GM21526 (cell line): ENCODE measurements around the gene PUM1.
"Not testable (repeated sequence)": the region's sequence is repeated elsewhere in the genome, so short reads cannot be mapped to it uniquely, and the experiment has no call there.

ENCODE experiments used
- ATAC-seq: cut with Tn5 transposase; IDR thresholded peaks from one replicate; pipeline ENCODE4 v1.9.1; 2021; ENCODE audit warnings: moderate library complexity; ENCODE audit not compliant: unreplicated experiment, low FRiP score

The PUM1 gene

DNA sequence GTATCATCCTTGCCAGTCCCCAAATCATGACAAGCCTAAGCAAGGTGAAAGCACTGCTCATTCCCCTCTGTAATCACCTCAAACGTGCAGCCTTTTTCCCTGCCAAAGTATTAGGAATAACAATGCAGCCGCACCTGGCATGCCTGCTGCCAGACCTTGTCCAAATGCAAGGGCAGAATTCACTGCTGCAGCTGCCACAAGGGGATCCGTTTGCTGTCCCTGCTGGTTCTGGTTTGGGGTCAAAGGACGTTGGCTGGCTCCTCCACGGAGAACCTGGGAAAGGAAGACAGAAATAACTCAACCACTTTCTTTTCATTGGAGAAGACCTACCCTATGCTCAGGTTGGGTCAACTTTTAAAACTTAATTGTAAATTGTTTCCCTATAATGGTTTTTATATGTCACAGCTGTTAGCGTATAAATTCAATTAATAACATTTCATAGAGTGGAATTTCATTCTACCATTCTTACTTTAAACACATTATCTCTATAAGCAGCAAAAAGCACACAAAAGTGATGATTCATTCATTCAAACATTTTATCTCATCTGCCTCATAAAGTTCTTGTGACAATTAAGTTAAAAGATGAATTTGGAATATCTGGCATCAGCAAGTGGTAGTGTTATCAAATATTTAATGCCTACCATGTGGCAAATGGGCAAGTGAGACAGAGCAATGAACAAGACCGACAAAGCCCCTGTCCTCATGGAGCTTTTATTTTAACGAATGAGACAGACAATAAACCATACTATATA lies 97.1 kb downstream of the PUM1 start:
- ATAC-seq = no peak

DNA sequence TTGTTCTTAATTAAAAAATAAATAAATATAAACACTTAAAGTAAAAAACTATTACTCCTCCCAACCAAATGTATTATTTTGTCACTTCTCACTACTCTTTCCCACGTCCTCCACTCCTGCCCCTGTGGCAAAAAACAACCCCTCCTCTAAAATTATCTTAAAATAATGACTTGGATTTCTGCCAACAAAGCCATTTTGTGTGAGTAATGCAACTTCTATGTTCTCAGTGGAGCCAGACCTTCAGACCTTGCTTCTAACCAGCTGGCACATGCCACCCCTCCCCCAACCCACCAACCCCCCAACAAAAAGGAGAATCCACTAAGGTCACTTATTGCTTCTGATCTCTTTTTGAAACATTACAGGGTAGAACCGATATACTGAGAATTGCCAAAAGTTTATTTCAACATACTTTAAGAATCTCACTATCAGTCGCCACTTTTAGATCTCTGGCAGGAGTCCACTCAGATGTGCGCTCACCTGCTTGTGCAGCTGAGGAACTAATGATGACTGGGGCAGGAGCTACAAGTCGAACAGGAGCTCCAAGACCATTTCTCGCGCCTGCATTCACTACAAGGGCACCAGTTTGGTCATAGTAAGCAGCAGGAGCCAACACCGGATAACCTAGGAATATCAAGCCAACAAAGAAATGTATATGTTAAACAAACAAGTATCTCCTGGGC lies 98.7 kb downstream of the PUM1 start:
- ATAC-seq = no peak

DNA sequence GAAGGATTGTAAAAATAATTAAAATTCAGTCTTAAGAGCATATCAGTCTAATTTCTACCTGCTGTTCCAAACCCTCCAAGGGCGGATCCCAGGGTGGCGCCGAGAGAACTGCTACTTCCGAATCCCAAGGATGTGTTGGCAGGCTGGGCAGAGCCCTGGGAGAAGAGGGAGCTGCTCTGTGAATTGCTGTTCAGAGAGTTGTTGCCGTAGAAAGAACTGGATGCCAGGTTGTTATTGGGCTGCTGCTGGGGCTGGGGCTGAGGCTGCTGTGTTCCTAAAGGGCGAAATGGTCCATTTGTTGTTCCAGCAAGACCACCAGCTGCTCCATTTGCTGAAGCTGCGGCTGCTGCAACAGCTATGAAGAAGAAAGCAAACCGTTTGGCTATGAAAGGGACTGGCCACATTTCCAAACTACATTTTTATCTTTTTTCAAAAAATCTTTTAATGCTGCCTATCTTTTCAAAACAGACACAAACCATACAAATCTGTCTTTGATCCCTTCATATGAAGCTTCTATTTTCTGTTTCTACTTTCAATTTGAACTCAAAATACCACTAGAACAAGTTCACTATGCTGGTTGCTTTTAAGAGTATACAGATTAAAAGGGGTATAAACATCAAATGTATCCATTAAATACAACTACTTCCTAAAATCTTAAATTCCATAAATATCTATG lies 99.5 kb downstream of the PUM1 start:
- ATAC-seq = no peak

DNA sequence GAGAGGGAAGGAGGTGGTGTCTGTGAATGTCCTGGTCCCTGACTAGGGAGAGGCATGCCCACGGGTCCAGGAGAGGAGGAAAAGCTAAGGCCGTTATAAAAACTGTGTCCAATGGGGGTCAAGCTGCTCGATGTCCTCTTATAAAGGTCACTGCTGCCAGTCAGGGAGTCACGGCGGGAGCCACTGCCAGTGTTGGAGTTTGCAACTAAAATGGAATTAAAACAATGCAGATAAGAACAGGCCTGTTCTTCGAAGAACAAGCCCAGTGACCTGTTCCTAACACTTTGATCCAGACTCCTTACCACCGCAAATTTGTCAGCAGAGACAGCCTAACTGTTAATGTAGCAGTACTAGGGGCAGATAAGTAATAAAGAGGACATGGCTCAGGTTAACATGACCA lies 100.8 kb downstream of the PUM1 start:
- ATAC-seq = no peak

DNA sequence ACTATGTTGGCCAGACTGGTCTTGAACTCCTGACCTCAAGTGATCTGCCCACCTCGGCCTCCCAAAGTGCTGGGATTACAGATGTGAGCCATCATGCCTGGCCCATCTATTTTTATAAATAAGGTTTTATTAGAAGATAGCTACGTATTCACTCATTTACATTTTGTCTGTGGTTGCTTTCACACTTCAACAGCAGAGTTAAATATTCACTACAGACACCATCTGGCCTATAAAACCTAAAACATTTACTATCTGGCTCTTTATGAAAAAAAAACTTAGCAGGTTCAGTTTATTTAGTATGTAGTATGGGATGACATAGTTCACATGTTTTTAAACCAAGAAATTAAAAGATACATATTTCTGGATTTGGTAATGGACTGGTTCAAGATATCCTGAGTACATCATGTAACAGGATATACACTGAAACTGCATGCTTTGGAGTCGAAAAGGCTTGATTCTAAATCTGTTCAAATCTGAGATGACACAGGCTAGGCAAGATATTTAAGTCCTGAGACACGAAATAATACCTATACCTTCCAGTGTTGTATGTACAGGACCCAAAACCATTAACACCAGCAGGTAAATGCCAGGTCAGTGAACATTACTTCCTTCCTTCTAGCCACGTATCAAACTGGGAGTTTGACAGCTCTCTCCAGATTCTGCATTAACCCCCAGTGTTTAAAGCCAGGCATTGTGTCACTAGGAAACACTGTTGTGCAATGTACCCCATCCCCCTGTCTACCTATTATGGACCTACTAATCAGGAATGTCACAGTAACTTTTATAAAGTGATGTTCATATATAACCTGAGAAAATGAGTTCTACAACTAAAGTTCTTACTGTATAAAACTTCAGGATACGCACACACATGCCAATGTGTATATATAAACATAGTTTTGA lies 102.7 kb downstream of the PUM1 start:
- ATAC-seq = no peak

GRCh38 chr1:30957560-30958222 lies 107.8 kb downstream of the PUM1 start:
- ATAC-seq = no peak

DNA sequence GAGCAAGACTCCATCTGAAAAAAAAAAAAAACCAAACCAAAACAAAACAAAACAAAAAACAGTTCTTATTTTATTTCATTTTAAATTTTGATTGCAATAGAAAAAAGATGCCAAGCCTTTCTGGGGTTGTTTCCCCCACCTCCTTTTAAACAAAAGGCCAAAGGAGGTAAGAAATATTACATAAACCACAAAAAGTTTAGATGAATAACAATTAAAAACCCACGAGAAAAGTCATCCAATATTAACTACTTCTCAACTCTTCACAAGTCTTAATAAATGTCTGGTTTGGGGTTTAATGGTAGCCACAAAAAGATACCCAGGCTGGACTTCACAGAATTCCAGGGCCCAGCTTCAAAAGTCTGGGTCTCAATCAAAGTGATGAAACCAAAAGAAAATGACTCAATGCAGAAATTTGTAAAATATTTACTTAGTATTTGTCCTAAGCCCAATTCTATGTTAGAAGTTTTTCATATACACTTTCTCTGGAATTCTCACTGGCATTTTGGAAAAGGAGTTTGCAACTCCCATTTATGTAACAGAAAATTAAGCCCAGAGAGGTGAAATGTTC lies 110.0 kb downstream of the PUM1 start:
- no peak for ATAC-seq

DNA sequence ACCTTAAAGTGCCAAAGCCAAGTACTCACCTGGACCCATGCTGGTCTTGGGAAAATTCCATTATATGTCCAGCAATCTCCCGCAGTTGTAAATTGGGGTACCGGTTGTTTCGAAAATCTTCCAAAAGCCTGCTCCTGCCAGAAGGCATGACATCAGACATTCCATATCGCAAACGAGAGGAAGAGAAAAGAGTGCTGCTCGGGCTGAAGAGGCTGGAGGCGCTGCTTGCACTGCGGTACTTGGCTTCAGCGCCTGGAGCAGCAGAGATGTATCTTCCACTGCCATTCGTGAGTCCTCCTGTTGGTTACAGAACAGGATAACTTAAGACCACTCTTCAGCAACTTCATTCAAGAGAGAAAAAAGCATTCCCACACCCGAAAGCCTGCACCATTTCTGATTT lies 111.8 kb downstream of the PUM1 start:
- no peak for ATAC-seq

DNA sequence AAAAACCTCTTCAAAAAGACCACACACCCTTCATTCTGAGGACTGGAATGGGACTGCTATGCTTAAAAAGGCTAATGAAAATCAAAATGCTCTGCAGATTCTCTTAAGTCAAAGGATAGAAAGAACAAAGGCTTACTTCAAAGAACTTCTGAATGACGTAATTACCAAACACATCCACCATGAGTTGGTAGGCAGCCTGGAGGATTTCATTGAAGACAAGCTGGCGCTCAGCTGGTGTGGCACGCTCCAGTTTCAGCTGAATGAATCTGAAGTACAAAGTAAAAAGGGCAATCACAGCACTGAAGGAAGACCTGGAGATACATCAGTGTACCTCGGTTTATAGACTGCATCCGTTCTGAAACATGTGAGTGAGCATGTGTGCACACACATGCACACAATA lies 113.4 kb downstream of the PUM1 start:
- ATAC-seq = no peak

DNA sequence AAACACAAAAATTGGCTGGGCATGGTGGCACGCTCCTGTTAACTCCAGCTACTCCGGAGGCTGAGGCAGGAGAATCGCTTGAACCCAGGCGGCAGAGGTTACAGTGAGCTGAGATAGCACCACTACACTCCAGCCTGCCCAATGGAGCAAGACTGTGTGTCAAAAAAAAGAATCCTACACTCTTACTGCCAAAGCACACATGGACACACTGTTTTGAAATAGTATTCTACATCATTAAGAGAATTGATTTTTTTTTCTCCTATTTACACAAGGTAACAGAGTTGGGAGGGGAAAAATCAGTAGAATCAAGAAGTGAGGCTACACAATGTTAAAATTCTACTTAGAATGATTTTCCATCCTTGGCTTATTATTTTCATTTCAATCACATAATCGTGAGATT lies 114.8 kb downstream of the PUM1 start:
- no peak for ATAC-seq

GRCh38 chr1:30950053-30950452 lies 115.5 kb downstream of the PUM1 start:
- no peak for ATAC-seq

GRCh38 chr1:30949487-30949838 lies 116.1 kb downstream of the PUM1 start:
- ATAC-seq = not testable (repeated sequence)

DNA sequence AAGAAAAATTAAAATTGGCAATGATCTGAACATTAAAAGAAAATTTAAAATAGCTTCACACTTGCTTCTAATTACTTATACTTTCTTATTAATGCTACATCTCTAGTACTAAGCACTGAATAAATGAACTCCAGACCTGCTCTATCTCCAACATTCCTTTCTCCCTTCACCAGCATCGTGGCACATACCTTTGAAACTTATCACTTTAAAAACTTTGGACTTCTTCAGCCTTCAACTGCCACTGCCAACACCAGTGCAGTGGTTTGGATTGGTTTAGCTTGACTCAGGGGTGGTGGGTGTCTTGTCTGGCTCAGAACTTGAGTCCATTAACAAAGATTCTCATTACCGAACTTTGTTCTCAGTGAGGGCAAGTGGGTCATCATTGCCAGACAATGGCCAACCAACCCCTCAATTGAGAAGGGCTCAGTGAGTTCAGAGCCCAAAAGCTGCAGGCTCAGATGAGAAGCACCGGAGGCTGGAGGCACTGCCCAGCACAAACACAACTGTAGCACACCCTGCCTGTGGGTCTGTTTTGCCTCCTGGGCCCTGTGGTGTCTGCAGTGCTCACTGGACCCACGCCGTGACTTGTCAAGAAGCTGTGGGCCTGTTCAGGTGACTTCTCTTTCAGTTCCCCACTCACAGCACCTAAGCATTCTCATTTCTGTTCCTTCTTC lies 116.6 kb downstream of the PUM1 start:
- ATAC-seq = not testable (repeated sequence)

DNA sequence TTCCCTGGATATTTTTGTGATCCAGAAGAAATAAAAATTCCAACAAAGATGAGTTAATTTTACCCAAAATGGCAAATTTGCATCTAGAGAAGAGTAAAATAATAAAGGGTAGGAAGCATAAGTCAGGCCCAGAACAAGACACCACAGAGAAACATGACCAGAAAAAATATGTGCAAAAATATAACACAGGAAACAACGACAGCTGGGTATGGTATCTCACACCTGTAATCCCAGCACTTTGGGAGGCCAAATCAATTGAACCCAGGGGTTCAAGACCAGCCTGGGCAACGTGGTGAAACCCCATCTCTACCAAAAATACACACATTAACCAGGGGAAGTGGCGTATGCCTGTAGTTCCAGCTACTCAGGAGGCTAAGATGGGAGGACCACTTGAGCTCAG lies 117.2 kb downstream of the PUM1 start:
- no peak for ATAC-seq

DNA sequence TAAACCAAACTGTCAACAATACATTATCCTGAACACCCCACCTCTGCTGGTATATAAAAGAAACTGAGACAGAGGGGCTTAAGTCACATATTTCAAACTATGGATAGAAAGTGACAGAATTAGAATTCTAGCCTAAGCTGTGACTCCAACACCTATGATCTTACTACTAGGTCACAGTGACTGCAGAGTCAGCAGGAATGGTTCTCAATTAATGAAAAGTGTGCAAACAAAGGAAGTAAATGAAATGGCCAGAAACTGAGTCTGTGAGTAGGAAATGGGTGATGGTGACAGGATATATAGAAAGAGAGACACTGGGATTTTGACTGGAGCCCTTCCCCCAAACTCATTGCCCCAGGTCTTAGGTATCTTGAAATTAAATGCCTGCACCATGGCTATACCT lies 118.3 kb downstream of the PUM1 start:
- ATAC-seq = no peak

DNA sequence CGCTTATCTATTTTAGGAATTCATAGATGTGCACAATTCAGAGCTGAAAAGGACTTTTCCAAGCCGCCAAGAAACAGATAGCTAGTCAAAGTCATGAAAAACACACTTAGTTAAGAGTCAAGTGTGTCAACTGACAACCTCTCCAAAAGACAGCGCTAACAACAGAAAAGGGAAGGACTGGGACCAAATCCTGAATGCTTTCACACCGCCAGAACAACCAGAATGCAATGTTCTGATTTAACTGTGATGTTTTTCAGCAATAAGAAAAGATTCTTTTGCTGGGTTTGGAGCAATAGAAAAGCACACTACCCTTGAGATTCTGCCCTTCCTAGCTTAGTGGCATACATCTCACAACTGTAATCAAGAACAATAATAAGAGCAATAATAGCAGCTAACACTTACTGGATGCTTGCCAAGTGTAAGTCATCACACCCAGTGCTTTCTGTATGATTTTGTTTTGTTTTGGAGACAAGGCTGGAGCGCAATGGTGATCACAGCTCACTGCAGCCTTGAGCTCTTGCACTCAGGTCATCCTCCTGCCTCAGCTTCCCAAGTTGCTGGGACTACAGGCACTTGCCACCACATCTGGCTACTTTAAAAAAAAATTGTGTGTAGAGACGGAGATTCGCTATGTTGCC lies 123.1 kb downstream of the PUM1 start:
- no peak for ATAC-seq

DNA sequence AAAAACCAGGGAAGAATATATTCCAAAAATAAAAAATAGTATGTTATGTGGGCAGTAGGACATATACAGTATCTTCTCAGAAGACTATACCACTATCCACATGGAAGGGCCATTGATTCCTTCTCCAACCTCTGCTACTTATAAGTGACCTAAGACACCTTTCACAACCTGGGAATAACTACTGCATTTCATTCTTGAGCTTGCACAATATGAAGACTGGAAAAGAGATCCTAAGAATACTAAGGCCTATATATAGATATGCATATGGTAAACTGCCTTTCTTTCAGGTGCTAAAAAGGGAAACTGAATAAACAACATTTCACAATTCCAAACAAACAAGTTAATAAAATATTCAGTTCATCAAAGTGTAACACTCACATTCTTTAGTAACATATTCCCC lies 125.0 kb downstream of the PUM1 start:
- ATAC-seq = no peak

DNA sequence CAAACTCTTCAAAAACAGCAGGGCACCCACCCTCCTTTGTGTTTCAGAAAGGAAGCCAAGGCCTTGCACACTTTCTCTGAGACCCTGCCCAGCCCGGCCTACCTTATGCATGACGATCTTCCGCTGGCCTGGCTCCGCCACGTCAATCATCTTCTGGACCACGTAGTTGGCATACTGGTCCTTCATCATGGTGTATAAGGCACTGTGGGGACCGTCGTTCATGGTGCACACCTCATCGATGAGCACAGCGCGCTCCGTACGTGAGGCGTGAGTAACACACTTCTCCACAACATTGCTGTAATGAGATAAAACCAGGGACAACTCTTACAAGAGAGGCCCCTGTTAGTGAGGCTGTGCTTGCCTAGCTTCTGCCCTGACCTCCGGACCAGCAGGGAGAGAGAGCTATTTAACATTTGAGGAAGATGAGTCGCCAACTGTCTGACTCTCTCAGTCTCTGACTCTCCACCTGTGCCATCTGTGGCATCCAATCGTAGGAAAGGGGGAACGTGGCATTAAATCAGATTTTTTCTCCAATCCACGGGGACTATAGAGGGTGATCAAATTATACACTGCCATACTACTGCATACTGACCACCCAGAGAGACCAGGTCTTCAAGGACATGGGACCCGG lies 128.9 kb downstream of the PUM1 start:
- ATAC-seq = no peak

- not testable (repeated sequence) for ATAC-seq
These were observed 129.8 kb downstream of the PUM1 start for GRCh38 chr1:30935758-30936157.
